ENCODE data around the gene DZIP1.
A peak's percentile ranks its signal among the peaks of the same experiment; 100 is the strongest.

DZIP1 gene

GRCh38 chr13:95642028-95642621 lies 2.4 kb downstream of the DZIP1 start:
- H3K4me3 ChIP-seq (ENCODE audit: low read depth, low read length), result peak overlapping the region; percentile 77
- TF ChIP-seq, protein P1, sequence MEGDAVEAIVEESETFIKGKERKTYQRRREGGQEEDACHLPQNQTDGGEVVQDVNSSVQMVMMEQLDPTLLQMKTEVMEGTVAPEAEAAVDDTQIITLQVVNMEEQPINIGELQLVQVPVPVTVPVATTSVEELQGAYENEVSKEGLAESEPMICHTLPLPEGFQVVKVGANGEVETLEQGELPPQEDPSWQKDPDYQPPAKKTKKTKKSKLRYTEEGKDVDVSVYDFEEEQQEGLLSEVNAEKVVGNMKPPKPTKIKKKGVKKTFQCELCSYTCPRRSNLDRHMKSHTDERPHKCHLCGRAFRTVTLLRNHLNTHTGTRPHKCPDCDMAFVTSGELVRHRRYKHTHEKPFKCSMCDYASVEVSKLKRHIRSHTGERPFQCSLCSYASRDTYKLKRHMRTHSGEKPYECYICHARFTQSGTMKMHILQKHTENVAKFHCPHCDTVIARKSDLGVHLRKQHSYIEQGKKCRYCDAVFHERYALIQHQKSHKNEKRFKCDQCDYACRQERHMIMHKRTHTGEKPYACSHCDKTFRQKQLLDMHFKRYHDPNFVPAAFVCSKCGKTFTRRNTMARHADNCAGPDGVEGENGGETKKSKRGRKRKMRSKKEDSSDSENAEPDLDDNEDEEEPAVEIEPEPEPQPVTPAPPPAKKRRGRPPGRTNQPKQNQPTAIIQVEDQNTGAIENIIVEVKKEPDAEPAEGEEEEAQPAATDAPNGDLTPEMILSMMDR (conservative IDR thresholded peaks at IDR 0.05; ENCODE audit: low read depth, low read length), result no peak
- DNase-seq (ENCODE audit: low read depth), result peak; percentile 68

DNA sequence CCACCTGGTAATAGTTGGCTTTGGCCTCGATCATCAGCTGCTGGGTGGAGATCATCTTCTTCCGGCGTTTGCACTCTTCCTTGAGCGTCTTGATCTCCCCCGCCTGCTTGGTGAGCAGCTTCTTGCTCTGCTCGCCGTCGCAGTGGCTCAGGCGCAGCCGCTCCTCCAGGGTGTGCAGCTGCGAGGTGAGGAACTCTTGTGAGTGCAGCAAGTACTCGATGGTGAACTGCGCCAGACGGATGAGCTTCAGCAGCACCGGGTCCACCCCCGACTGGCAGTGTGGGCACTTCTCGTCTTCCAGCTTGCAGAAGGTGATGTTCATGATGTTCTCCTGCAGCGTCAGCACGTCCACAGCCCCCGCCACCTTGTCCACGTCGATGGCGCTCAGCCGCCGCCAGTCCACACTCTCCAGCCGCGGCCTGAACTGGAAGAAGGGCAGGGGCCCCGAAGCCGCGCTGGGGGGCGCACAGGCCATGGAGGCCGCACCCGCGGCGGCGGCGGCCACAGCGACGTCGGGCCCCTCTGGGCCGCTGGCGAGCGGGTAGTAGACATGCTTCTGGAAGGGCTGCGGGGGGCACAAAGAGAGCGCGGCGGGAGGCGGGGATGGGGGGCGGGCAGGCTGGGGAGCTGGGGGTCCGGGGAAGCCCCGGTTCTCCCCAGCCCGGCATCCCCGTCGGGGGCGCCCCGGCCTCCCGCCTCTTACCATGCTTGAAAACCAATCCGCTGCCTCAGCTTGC lies 3.0 kb downstream of the DZIP1 start:
- TF ChIP-seq, protein P1 (conservative IDR thresholded peaks at IDR 0.05; ENCODE audit: low read depth, low read length), result no peak
- DNase-seq (ENCODE audit: low read depth), result no peak
- peak overlapping the region; percentile 77 for H3K4me3 ChIP-seq (ENCODE audit: low read depth, low read length)

DNA sequence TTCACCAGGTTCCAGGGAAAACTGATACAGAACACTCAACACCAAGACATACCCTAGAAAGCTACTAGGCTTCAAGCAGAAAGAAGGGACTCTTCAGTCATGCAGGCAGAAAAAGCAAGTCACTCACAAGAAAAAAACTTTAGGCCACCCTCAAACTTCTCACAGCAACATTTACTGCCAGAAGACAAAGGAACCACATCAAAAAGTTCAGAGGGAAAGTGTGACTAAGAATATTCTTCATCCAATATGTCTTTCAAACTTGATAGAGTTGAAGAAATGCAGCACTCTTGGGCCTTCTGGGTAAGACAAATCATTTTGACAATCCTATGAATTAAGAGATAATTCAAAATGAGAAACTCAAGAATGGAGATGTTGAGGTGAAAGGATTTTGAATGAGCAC lies 7.7 kb downstream of the DZIP1 start:
- TF ChIP-seq, protein P1 (conservative IDR thresholded peaks at IDR 0.05; ENCODE audit: low read depth, low read length), result no peak
- H3K4me3 ChIP-seq (ENCODE audit: low read depth, low read length), result no peak overlapping the region
- no peak for DNase-seq (ENCODE audit: low read depth)

DNA sequence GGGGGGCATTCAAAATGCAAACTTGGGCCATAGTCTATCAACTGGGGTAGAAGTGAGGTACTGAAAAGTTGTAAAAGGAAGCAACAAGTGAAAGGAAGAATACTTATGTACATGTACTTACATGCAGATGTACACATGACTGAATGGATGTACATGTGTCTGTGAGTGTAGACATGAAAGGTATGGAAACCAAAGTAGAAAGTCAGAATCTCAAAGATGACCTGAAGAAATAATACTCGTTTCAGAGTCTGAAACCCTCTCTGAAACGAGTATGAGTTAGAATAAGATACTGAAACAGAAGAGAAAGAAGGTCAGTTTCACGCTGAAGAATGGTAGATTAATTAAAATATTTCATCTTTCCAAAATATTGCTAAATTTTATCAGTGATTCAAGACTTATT lies 13.9 kb downstream of the DZIP1 start:
- TF ChIP-seq, protein P1 (conservative IDR thresholded peaks at IDR 0.05; ENCODE audit: low read depth, low read length), result no peak
- DNase-seq (ENCODE audit: low read depth), result no peak
- no peak overlapping the region for H3K4me3 ChIP-seq (ENCODE audit: low read depth, low read length)

DNA sequence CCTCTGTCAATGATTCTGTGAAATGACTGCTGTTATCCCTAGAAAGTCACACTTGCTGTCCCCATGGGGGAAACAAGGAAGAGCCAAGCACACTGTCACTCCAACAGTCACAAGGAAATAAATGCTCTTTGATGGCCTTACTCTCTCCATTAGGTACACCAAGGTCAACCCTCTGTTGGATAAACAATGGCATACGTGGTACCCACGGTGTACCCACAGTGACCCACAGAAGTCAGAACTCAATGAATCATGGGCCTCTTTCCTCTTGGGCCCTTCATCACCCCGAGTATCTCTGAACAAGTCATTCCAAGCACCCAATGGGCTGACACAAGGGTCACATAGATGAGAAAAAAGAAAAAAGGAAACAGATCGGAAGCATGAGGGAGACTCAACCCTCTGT lies 15.4 kb downstream of the DZIP1 start:
- TF ChIP-seq, protein P1 (conservative IDR thresholded peaks at IDR 0.05; ENCODE audit: low read depth, low read length), result no peak
- no peak for DNase-seq (ENCODE audit: low read depth)
- no peak overlapping the region for H3K4me3 ChIP-seq (ENCODE audit: low read depth, low read length)

- TF ChIP-seq, protein P1 (conservative IDR thresholded peaks at IDR 0.05; ENCODE audit: low read depth, low read length), result no peak
- no peak for DNase-seq (ENCODE audit: low read depth)
- no peak overlapping the region for H3K4me3 ChIP-seq (ENCODE audit: low read depth, low read length)
Measured at GRCh38 chr13:95628488-95628887, 16.0 kb downstream of the DZIP1 start.

DNA sequence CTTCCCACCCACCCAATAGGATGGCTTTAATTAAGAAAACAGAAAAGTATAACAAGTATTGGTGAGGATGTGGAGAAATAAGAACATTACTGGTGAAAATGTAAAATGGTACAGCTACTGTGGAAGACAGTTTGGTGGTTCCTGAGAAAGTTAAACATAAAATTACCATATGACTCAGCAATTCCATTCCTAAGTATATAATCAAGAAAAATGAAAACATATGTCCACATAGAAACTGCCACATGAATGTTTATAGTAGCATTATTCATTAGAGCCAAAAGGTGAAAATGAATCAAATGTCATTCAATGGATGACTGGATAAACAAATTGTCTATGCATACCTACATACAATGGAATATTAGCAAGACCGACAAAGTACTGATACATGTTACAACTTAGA lies 16.9 kb downstream of the DZIP1 start:
- H3K4me3 ChIP-seq (ENCODE audit: low read depth, low read length), result no peak overlapping the region
- TF ChIP-seq, protein P1 (conservative IDR thresholded peaks at IDR 0.05; ENCODE audit: low read depth, low read length), result no peak
- DNase-seq (ENCODE audit: low read depth), result peak; percentile 51
